ENCODE measurements around the gene AFF3. TPM values are rescaled to one million over a fixed set of nuclear protein-coding genes. Genes with fewer than 3 reads are reported as not detected.

AFF3 gene
- total RNA-seq, 1 experiment from 2014 or later, result 0.61 TPM

DNA sequence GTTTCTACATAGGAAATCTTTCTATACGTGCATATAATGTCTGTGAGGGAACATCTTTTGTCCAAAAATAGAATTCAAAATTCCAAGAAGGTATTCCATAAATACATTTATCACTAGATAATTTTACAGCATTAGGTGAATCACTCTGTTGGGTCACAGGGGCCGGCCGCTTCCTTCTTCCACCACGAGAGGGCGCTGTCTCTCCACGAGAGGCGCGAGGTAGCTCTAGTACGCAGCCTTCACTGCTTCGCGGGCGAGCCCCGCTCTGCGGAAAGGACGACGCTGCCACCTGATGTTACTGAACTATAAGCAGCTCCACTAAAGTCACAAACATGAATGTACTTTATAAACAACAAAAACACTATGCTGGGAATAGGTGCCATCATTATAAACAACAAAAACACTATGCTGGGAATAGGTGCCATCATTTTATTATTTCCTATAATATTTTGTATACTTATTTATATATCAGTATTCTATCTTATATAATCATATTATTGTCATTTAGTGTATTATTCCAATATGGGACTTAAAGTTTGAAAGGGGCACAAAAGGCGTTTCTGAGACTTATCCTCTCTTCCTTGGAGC, 583.2 kb downstream of the AFF3 start:
- Histone ChIP-seq H3K4me1 (ENCODE audit: control insufficient read depth in 1 of 2, insufficient read depth in 2 of 2, low read length in 2 of 2) (no peaks in the 10 kb centered on the region), H3K9me3 (ENCODE audit: control insufficient read depth in 1 of 2, insufficient read depth in 1 of 2, low read depth in 1 of 2, low read length in 2 of 2) (no peaks in the 10 kb centered on the region), H3K4me2 (ENCODE audit: low read length) (no peak overlapping the region), H4K20me1 (ENCODE audit: insufficient read depth) (no peaks in the 10 kb centered on the region), H3K9ac (ENCODE audit: low read length) (no peak overlapping the region), H3K4me3 (replicated peaks in 1 of 2; ENCODE audit: low read depth in 1 of 2, low read length in 2 of 2) (no peak overlapping the region), H2AFZ (ENCODE audit: low read depth, low read length, poor library complexity, severe bottlenecking) (no peak overlapping the region), H3K79me2 (ENCODE audit: insufficient read depth, low read length) (no peaks in the 10 kb centered on the region), H3K36me3 (ENCODE audit: control insufficient read depth in 1 of 2, insufficient read depth in 2 of 2, low read length in 2 of 2) (no peaks in the 10 kb centered on the region), H3K9me2 (ENCODE audit: insufficient read depth) (no peaks in the 10 kb centered on the region), H3K27me3 (ENCODE audit: insufficient read depth, low read length) (peaks cover 15% of the 10 kb centered on the region), H3K27ac (ENCODE audit: low read depth, low read length) (no peak overlapping the region)
- DNase-seq (ENCODE audit: low read depth, low spot score) (peak; percentile 56), ATAC-seq (peak; percentile 97)
- ChIA-PET RAD21 (ENCODE audit: low non-redundant PET in 1 of 2, low total read pairs in 2 of 2, uncharacterized antibody in 2 of 2, unreplicated experiment in 2 of 2) (interaction anchor here (0.5 to 1.3 kb wide), 9 partner anchors 54 to 701 kb away, joined by 3 to 4 read pairs (median 3); no protein-coding TSS in a partner anchor), CTCF (interaction anchor here (0.6 to 3.3 kb wide), 22 partner anchors 9 to 822 kb away, joined by 3 to 30 read pairs (median 3); no protein-coding TSS in a partner anchor), POLR2A (interaction anchor here (1.2 kb wide), 1 partner anchor 222 kb away, joined by 3 read pairs; the partner anchor contains the start of gene EIF5B)
- no TSS peak for BruUV-seq (replicated peaks)
- TF ChIP-seq MAX (IDR thresholded peaks at IDR 0.05), result 0 out of 2 replicates have a peak, but pooled peaks have one; percentile 18
- peak; percentile 96 for TF ChIP-seq RAD21 (IDR thresholded peaks at IDR 0.05; ENCODE audit: low read depth)
- no peak for TF ChIP-seq SRF (IDR thresholded peaks at IDR 0.05; ENCODE audit: low read depth)
- TF ChIP-seq, protein P1, sequence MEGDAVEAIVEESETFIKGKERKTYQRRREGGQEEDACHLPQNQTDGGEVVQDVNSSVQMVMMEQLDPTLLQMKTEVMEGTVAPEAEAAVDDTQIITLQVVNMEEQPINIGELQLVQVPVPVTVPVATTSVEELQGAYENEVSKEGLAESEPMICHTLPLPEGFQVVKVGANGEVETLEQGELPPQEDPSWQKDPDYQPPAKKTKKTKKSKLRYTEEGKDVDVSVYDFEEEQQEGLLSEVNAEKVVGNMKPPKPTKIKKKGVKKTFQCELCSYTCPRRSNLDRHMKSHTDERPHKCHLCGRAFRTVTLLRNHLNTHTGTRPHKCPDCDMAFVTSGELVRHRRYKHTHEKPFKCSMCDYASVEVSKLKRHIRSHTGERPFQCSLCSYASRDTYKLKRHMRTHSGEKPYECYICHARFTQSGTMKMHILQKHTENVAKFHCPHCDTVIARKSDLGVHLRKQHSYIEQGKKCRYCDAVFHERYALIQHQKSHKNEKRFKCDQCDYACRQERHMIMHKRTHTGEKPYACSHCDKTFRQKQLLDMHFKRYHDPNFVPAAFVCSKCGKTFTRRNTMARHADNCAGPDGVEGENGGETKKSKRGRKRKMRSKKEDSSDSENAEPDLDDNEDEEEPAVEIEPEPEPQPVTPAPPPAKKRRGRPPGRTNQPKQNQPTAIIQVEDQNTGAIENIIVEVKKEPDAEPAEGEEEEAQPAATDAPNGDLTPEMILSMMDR (IDR thresholded peaks at IDR 0.05 in 2 of 3, conservative IDR thresholded peaks at IDR 0.05 in 1 of 3; ENCODE audit: borderline replicate concordance in 1 of 3, insufficient read depth in 1 of 3, low read depth in 2 of 3, low read length in 2 of 3), result peak; percentile 95 to 98 (median 96)
- TF ChIP-seq, protein P2, sequence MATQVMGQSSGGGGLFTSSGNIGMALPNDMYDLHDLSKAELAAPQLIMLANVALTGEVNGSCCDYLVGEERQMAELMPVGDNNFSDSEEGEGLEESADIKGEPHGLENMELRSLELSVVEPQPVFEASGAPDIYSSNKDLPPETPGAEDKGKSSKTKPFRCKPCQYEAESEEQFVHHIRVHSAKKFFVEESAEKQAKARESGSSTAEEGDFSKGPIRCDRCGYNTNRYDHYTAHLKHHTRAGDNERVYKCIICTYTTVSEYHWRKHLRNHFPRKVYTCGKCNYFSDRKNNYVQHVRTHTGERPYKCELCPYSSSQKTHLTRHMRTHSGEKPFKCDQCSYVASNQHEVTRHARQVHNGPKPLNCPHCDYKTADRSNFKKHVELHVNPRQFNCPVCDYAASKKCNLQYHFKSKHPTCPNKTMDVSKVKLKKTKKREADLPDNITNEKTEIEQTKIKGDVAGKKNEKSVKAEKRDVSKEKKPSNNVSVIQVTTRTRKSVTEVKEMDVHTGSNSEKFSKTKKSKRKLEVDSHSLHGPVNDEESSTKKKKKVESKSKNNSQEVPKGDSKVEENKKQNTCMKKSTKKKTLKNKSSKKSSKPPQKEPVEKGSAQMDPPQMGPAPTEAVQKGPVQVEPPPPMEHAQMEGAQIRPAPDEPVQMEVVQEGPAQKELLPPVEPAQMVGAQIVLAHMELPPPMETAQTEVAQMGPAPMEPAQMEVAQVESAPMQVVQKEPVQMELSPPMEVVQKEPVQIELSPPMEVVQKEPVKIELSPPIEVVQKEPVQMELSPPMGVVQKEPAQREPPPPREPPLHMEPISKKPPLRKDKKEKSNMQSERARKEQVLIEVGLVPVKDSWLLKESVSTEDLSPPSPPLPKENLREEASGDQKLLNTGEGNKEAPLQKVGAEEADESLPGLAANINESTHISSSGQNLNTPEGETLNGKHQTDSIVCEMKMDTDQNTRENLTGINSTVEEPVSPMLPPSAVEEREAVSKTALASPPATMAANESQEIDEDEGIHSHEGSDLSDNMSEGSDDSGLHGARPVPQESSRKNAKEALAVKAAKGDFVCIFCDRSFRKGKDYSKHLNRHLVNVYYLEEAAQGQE (IDR thresholded peaks at IDR 0.05; ENCODE audit: low read depth), result no peak
- no peak for TF ChIP-seq EZH2phosphoT487 (IDR thresholded peaks at IDR 0.05; ENCODE audit: borderline replicate concordance)
- TF ChIP-seq ZBTB33 (IDR thresholded peaks at IDR 0.05; ENCODE audit: extremely low read depth, insufficient replicate concordance, low read length), result no peak
- intact Hi-C loops (cut with micrococcal nuclease), result loop anchor here (1.0 to 10.0 kb wide), 4 partner anchors 262 to 826 kb away; no protein-coding TSS in a partner anchor

Measured in HCT116 (cell line).